Cerebellar cortex (tissue), 1 donor: ENCODE results near the gene BEAN1.
A peak's percentile ranks its signal among the peaks of the same experiment; 100 is the strongest.

Experiments used
- DNase-seq: peaks from one replicate; pipeline ENCODE4 v3.0.0-alpha.2; 2015; ENCODE audit warnings: low spot score

Gene BEAN1

GRCh38 chr16:66395806-66396555 lies 31.1 kb upstream of the BEAN1 start:
- no peak for DNase-seq

GRCh38 chr16:66397736-66398433 lies 29.2 kb upstream of the BEAN1 start:
- DNase-seq, result no peak

DNA sequence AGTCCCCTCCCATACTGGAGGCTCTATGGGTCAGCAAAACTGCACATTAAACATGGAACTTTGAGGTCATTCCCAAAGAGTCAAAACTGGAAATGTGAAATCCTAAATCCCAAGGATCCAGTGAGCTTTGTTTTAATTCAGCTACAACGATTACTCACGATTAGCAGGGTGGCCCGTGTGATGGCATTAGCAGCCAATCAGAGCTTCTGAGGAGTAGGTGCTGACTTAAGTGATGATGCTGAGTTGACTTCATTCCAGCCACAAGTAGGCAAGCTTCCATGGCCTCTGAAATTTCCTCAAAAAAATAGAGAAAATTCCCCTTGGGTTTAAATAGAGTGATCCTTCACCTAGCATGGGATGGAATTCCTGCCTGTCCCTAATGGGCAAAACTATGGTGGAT lies 28.1 kb upstream of the BEAN1 start:
- DNase-seq, result no peak

GRCh38 chr16:66399930-66400329 lies 27.2 kb upstream of the BEAN1 start:
- DNase-seq, result no peak

DNA sequence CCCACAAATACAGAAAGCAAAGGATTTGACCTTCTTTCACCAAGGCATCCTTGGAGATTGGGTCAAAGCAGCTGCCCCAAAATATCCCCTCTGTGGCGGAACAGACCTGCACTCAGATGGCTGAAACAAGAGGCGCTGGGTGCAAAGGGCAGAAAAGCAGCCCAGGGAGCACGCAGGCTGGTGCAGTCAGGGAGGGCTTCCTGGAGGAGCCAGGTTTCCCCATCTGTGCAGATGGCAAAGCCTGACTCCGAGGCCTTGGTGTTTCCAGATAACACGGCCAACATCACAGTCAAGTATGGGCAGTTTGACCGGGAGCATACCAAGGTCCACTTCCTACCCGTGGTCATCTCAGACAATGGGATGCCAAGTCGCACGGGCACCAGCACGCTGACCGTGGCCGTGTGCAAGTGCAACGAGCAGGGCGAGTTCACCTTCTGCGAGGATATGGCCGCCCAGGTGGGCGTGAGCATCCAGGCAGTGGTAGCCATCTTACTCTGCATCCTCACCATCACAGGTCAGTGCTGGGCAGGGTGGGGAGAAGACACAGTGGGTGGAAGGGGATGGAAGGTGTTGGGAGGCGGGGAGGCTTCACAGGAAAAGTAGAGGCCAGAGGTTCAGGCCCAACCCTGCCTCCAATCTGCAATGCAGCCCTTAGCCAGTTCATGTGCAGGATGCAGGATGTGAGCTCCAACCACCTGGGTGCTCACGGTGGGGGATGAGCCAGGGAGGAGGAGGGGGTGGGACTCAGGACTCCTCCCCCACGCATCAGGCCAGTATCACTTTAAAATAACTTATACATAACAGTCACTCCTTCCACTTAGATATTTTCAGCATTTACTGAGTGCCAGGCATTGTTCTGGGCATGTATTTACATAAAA lies 26.4 kb upstream of the BEAN1 start:
- DNase-seq, result no peak

GRCh38 chr16:66401610-66402009 lies 25.5 kb upstream of the BEAN1 start:
- no peak for DNase-seq

DNA sequence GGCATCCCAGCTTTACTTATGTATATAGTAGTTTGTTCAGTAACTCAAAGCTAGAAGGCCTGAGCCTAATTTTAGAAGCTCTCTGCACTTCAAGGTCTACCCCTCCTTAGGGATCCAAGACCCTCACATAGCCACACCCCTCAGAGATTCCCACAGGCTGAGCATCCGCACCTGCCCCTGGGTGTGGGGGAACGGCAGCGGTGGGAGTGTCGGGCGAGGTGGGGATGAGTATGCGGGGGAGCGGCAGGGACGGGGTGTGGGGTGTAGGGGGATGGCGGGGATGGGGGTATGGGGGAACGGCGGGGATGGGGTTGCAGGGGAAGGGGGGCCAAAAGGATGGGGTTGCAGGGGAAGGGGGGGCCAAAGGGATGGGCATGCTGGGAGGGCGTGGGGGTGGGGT lies 24.9 kb upstream of the BEAN1 start:
- no peak for DNase-seq

- DNase-seq, result no peak
Measured at GRCh38 chr16:66402591-66403230, 24.4 kb upstream of the BEAN1 start.

GRCh38 chr16:66403531-66404145 lies 23.5 kb upstream of the BEAN1 start:
- DNase-seq, result no peak

DNA sequence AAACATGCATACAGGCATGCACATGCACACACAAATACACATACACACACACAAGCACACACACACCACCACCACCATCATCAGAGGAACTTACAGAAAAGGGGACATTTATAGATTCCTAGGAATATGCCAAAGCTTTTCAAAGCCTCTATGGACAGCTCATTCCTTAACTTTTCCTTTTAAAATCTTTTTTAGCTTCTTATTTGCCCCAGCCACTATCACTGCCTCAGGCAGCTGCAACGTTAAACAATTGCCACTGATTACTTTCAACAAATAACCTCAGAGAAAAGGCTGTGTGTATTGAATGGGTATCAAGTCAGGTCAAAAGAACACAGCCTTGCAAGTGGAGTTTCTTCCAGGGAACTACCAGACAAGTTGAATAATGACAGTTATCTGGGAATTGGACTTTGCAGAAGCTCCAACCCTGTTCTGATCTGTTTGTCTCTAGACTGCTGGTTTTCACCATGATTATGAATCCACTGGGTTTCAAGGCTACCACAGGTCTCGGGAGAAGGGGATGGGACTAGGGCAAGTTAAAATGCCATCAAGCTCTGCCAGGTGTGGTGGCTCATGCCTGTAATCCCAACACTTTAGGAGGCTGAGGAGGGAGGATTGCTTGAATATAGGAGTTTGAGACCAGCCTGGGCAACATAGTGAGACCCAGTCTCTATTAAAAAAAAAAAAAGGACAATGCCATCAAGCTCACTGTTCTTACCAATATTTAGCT lies 21.9 kb upstream of the BEAN1 start:
- no peak for DNase-seq

DNA sequence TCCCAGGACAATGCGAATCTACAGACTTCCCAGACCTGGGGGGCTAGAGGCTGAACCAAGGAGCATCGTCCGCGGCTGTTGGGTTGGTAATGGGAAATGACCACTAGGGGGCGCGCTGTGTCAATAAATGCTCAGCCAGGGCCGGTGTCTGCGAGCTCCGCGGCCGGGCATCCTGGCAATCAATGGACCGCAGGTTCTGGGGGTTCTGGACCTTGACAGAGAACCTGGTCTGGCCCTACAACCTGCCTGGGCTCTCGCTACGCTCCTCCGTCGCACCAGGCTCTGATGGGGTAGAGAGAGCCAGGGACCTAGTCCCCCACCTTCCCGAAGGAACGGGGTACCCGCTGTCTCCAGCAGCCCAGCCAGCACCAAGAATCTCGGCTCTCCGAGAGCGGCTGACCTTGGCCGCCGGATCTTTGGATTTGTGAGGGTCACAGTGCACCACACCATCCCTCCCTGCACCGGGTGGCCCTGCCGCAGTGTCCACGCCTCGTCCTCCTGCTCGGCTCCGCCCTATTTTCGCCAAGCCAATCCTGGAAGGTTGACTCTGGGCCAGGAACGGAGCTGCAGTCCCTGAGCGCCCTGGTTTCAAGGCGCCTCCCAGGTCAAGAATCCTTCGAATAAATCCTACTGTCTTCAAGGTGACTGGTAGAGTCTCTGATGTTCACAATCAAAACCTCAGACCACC lies 20.4 kb upstream of the BEAN1 start:
- DNase-seq, result peak; percentile 85

GRCh38 chr16:66408163-66409048 lies 18.7 kb upstream of the BEAN1 start:
- DNase-seq, result no peak

GRCh38 chr16:66409156-66409555 lies 17.9 kb upstream of the BEAN1 start:
- no peak for DNase-seq

DNA sequence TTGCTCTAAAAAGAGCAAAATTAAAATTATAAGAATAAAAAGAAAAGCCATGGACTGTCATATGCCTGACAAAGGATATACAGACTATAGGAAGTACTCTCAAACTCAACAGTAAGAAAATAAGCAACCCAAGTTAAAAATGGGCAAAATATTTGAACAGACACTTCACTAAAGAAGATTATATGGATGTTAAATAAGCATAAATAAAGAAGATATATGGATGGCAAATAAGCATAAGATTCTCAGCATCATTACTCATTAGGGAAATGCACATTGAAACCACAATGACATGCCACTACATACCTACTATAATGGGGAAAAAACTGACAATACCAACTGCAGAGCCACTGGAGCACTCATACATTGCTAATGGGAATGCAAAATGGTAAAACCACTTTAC lies 14.9 kb upstream of the BEAN1 start:
- no peak for DNase-seq

DNA sequence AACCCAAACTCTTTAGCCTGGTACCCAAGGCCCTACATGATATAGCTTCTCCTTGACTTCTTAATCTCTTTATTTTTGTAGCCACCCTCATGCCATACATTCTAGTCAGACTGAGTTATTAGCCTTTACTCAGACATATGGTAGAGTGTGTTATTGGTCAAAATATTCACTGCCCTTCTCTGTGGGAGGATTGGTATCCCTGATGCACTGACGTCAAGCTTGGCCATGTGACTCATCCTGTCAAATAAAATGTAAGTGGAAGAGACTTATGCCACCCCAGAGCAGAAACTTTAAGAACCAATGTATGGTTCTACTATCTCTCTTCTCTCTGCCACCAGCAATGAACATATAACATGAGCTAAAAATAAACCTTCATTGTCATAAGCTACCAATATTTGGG lies 12.2 kb upstream of the BEAN1 start:
- no peak for DNase-seq

- DNase-seq, result no peak
Measured at GRCh38 chr16:66416136-66416535, 11.0 kb upstream of the BEAN1 start.

DNA sequence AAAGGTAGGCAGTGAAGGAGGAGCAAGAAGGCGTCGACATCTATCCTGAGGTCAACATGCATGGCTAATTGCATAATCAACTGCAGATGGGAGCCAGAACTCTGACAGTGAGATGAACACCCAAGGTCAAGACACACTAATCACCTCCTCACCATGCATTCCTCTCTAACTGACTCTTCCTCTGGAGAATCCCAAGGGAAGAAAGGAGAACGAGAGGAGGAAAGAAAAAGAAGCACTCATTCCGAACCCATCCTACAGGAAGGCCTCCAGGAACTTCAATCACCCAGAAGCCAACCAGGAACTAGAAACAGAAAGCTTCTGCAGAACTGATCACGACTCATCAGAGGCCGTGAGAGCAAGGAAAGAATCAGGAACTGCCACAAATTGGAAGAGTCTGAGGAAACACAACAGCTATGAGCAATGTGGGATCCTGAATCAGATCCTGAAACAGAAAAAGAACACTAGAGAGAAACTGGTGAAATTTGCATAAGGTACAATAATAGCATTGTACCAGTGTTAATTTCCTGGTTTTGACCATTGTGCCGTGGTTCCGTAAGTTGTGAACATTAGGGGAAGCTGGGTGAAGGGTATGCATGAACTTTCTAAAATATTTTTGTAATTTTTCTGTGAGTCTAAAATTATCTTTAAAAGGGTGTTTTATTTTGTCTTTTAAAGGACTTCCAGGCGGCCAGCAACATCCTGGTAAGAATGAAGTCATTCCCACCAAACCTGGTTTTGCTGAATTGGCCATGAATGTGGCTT lies 10.0 kb upstream of the BEAN1 start:
- DNase-seq, result no peak

- DNase-seq, result no peak
Measured at GRCh38 chr16:66418165-66418962, 8.7 kb upstream of the BEAN1 start.
